Superior temporal gyrus (tissue), 1 donor: ENCODE results near the gene SH3GLB2.
A peak's percentile ranks its signal among the peaks of the same experiment; 100 is the strongest.

Experiments
- DNase-seq: peaks from one replicate; pipeline ENCODE4 v3.0.0-alpha.2; 2016; ENCODE audit errors: extremely low spot score

Gene SH3GLB2

GRCh38 chr9:129028192-129028966 lies at the start of gene SH3GLB2:
Gene SH3GLB2 (minus strand): TSS chr9:129028331. CDS start chr9:129028154, 177 bp downstream.
- DNase-seq: peak; percentile 89

- no peak for DNase-seq
These were observed 49.1 kb upstream of the SH3GLB2 start for GRCh38 chr9:129077236-129077635.

- no peak for DNase-seq
These were observed 48.5 kb upstream of the SH3GLB2 start for GRCh38 chr9:129076640-129077037.

- DNase-seq: no peak
These were observed 48.0 kb upstream of the SH3GLB2 start for GRCh38 chr9:129075996-129076639.

DNA sequence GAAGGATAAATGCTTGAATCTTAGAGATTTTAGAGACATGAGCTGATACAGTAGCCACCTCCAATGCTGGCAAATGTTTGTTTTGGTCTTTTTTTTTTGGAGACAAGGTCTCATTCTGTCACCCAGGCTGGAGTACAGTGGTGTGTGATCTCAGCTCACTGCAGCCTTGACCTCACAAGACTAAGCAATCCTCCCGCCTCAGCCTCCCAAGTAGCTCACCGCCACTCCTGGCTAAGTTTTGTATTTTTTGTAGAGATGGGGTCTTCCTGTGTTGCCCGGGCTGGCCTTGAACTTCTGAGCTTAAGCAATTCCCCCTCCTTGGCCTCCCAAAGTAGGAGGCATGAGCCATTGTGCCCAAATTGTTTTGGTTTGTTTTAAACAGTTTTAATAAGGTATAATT lies 46.0 kb upstream of the SH3GLB2 start:
- DNase-seq: no peak

- no peak for DNase-seq
These were observed 45.3 kb upstream of the SH3GLB2 start for GRCh38 chr9:129073404-129073803.

- no peak for DNase-seq
These were observed 44.0 kb upstream of the SH3GLB2 start for GRCh38 chr9:129072171-129072570.

DNA sequence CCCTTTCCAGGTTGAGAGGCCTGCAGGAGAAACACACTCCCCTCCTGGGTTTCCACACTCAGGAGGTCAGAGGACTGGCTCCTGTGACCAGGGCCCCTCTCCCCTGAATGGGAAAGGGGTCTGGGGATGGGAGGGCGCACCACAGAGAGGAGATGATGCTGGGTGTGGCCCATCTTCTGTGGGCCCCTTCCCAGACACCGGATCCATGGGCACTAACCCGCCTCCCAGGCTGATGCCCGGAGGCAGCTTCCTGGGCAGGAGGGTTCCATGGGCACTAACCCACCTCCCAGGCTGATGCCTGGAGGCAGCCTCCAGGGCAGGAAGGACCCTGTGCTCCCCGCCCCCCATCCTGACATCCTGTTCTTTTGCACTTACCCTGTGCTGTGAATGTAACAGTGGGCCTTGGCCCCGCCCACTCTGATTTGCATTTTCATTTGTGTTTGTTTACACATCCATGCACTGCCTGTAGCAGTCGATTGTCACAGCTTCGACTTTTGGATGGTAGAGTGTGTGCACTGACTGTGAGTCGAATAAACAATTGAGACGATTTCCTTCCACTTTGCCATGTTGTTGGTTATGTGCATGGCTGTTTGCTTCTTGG lies 43.5 kb upstream of the SH3GLB2 start:
- no peak for DNase-seq

DNA sequence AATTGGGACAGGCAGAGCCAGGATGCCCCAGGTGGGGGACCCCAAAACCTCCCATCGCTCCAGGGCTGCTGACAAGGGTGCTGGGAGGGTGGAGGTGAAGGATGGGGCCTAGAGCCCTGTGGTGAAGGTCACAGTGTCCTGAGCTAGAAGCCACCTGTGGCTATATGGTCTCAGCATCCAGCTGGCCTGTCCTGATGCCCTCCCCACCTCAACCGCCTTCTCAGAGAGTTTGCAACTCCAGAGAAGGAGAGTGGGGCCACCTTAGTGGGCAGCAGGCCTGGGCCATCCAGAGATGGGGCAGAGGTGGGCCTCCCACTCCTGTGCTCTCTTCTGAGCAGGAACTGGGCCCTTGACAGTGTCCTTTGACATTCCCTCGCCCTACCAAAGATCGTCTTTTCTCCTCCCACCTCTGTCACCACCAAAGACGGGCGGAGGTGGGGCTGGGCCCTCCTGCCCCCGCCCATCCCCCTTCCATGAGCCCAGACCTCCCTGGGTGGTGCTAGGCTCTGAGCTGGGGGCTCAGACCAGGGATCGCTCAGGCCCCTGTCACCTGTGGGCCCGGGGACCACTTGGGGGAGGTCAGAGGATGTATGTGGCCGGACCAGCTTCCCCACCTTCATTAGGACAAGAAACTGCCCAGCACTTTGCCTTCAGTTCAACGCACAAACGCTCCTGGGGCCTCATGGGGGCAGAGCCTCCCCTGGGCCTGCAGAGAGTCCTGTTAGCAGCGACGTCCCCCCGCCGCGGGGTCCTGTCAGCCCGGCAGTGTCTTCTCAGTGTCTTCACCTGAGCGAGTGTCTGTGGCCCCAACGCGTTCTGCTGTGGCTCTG lies 42.8 kb upstream of the SH3GLB2 start:
- no peak for DNase-seq

DNA sequence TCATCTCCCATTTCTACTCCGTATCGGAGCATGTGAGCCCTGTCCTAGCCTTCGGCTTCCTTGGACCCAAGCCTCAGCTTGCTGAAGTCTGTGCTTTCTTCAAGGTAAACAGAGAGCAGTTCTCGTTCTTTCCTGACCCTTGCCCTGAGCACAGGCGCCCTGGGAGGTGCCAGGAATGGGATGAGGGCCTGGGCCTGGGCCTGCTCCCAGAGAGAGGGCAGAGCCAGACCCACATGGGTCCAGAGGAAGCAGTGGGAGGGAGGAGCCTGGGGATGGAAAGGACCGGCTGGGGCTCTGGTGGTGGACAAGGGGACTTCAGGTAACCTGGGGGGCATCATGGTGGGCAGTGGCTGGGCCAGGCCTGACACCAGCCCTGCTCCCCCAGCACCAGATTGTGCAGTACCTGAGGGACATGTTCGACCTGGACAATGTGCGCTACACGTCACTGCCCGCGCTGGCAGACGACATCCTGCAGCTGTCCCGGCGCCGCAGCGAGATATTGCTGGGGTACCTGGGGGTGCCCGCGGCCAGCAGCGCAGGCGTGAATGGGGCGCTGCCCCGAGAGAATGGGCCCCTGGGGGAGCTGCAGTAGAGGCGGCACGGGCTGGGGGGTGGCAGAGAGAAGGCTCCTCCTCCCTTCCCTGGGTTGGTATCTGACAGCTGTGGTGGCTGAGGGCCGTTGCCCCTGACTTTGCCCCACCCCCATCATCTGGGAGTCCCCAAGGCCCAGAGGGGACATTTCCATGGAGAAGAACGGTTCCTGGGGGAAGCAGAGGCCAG lies 41.9 kb upstream of the SH3GLB2 start:
- DNase-seq: no peak

GRCh38 chr9:129068990-129069861 lies 41.1 kb upstream of the SH3GLB2 start:
- DNase-seq: no peak

- DNase-seq: no peak
These were observed 40.0 kb upstream of the SH3GLB2 start for GRCh38 chr9:129068110-129068509.

DNA sequence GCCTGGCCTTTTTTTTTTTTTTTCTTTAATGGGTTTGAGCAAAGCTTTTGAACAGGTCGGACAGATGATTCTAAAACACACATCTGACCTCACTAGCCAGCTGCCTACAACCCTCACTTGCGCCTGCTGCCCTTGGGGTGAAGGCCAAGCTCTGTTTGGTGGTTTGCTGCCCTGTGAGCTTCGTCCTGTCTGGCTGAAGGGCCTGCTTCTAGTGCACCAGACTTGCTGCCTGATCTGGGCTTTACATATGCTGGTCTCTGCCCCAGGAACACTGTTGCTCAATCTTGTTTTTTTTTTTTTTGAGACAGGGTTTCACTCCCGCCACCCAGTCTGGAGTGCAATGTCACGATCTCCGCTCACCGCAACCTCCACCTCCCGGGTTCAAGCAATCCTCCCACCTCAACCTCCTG lies 36.4 kb upstream of the SH3GLB2 start:
- no peak for DNase-seq

- no peak for DNase-seq
These were observed 34.9 kb upstream of the SH3GLB2 start for GRCh38 chr9:129063061-129063460.

GRCh38 chr9:129060991-129061390 lies 32.9 kb upstream of the SH3GLB2 start:
- no peak for DNase-seq

GRCh38 chr9:129059796-129060785 lies 32.0 kb upstream of the SH3GLB2 start:
- DNase-seq: no peak

GRCh38 chr9:129058965-129059795 lies 31.0 kb upstream of the SH3GLB2 start:
- DNase-seq: no peak
